GM12878 (cell line): ENCODE measurements around the gene SEC11A. TPM values are rescaled to one million over a fixed set of nuclear protein-coding genes. Genes with fewer than 3 reads are reported as not detected.
"Not testable (repeated sequence)": the region's sequence is repeated elsewhere in the genome, so short reads cannot be mapped to it uniquely, and the experiment has no call there.

Experiments
- ATAC-seq: fragments of 200-7000 bp; cut with Tn5 transposase; 3 replicates; pipeline ENCODE4 v1.9.1; 2020; ENCODE audit warnings: mild to moderate bottlenecking, moderate library complexity
- BruUV-seq: library from RNA; stranded (reverse); fragments of 400-500 nt; replicated peaks from 2 replicates; lab custom pipeline; 2021; lab: Mats Ljungman, UMichigan
- CTCF ChIA-PET: fragments of 300-600 bp; sonication (Branson Sonifier 250); formaldehyde crosslinking; extraction: SDS; loops from one replicate; lab custom pipeline; 2021; ENCODE audit warnings: inconsistent platforms; lab: Yijun Ruan, JAX
- POLR2A ChIA-PET: fragments of 350-600 bp; formaldehyde crosslinking; extraction: SDS; loops from one replicate; lab custom pipeline; 2021; ENCODE audit warnings: inconsistent platforms; lab: Charles Lee
- RAD21 ChIA-PET: fragments of 300-600 bp; sonication (Branson Sonifier 250); formaldehyde crosslinking; loops from one replicate; lab custom pipeline; 2023; ENCODE audit warnings: antibody characterized with exemption; ENCODE audit not compliant: unreplicated experiment; lab: Charles Lee
- SMC1A ChIA-PET: fragments of 300-600 bp; sonication (Branson Sonifier 250); formaldehyde crosslinking; loops from one replicate; lab custom pipeline; 2023; ENCODE audit not compliant: unreplicated experiment, uncharacterized antibody; lab: Charles Lee
- DNase-seq: peaks from one replicate; pipeline ENCODE4 v3.0.0-alpha.2; 2011; ENCODE audit warnings: low read depth, low spot score
- FAIRE-seq: peaks from 3 replicates; lab custom pipeline; 2011; peaks lifted over from hg19 to GRCh38; lab: Jason Lieb, UNC
- H2AFZ ChIP-seq: 2 replicates; pipeline ENCODE4 v1.6.0; 2011; ENCODE audit warnings: low read depth, low read length, control low read depth; ENCODE audit not compliant: control insufficient read depth
- H3K27ac ChIP-seq: 2 replicates; pipeline ENCODE4 v1.5.1; 2011; ENCODE audit warnings: control low read depth; ENCODE audit not compliant: control insufficient read depth, insufficient read depth
- H3K27me3 ChIP-seq, 2 experiments: replicated peaks in 1 of 2; 2 replicates each; pipeline versions ENCODE4 v1.6.0 to v1.6.1; 2011; ENCODE audit warnings: low read length in 1 of 2; ENCODE audit not compliant: control insufficient read depth in 2 of 2, insufficient read depth in 2 of 2
- H3K36me3 ChIP-seq, 2 experiments: 2 replicates each; pipeline ENCODE4 v1.5.1; 2011; ENCODE audit warnings: low read length in 1 of 2; ENCODE audit not compliant: control insufficient read depth in 2 of 2, insufficient read depth in 2 of 2
- H3K4me1 ChIP-seq: 2 replicates; pipeline ENCODE4 v1.6.1; 2011; ENCODE audit warnings: mild to moderate bottlenecking, low read length, moderate library complexity, mixed read lengths; ENCODE audit not compliant: control insufficient read depth, insufficient read depth
- H3K4me2 ChIP-seq: 2 replicates; pipeline ENCODE4 v1.6.0; 2011; ENCODE audit warnings: control low read depth; ENCODE audit not compliant: control insufficient read depth, insufficient read depth
- H3K4me3 ChIP-seq: fragments of 200-600 bp; sonication (generic); 2 replicates; pipeline ENCODE4 v1.5.1; 2016
- H3K79me2 ChIP-seq: 2 replicates; pipeline ENCODE4 v1.6.0; 2011; ENCODE audit warnings: low read length; ENCODE audit not compliant: control insufficient read depth, insufficient read depth
- H3K9ac ChIP-seq: 2 replicates; pipeline ENCODE4 v1.8.0; 2011; ENCODE audit warnings: low read length, control low read depth, mixed read lengths; ENCODE audit not compliant: control insufficient read depth, insufficient read depth
- H3K9me3 ChIP-seq: replicated peaks from 3 replicates; pipeline ENCODE4 v1.5.1; 2011; ENCODE audit warnings: mild to moderate bottlenecking, low read length; ENCODE audit not compliant: control insufficient read depth, insufficient read depth
- H4K20me1 ChIP-seq: 2 replicates; pipeline ENCODE4 v1.6.0; 2011; ENCODE audit not compliant: control insufficient read depth, insufficient read depth
- BMI1 ChIP-seq: fragments of 450-650 bp; IDR thresholded peaks from 2 replicates; pipeline ENCODE4 v1.6.1; 2016; ENCODE audit warnings: mild to moderate bottlenecking, moderate library complexity, borderline replicate concordance
- CREM ChIP-seq: IDR thresholded peaks from 2 replicates; pipeline ENCODE4 v1.6.1; 2014; ENCODE audit warnings: antibody characterized with exemption, low read depth
- EGR1 ChIP-seq, 2 experiments: IDR thresholded peaks; 1 replicate in 1 of 2; 2 replicates in 1 of 2; pipeline ENCODE4 v1.6.1; 2011 to 2012; ENCODE audit warnings: low read depth in 2 of 2, low read length in 2 of 2, borderline replicate concordance in 1 of 2, mild to moderate bottlenecking in 1 of 2, moderate library complexity in 1 of 2
- ETV6 ChIP-seq, 2 experiments: fragments of 450-650 bp in 1 of 2; IDR thresholded peaks in 1 of 2; conservative IDR thresholded peaks in 1 of 2; 2 replicates each; pipeline ENCODE4 v1.6.1; 2014; ENCODE audit warnings: antibody characterized with exemption in 1 of 2, borderline replicate concordance in 1 of 2, low read depth in 1 of 2, mild to moderate bottlenecking in 1 of 2, moderate library complexity in 1 of 2
- KAT2A ChIP-seq: conservative IDR thresholded peaks from 2 replicates; pipeline ENCODE4 v1.6.1; 2011; ENCODE audit warnings: low read depth, low read length; ENCODE audit not compliant: control insufficient read depth
- NRF1 ChIP-seq: conservative IDR thresholded peaks from 2 replicates; pipeline ENCODE4 v1.6.1; 2011; ENCODE audit warnings: mild to moderate bottlenecking, low read depth, low read length, improper control_type of control experiment
- RBBP5 ChIP-seq: fragments of 200-600 bp; sonication (generic); conservative IDR thresholded peaks from 2 replicates; pipeline ENCODE4 v1.6.1; 2016
- RELA ChIP-seq: fragments of 450-650 bp; IDR thresholded peaks from 2 replicates; pipeline ENCODE4 v1.8.0; 2014; ENCODE audit warnings: borderline replicate concordance; ENCODE audit not compliant: partially characterized antibody
- SIN3A ChIP-seq: IDR thresholded peaks from 2 replicates; pipeline ENCODE4 v1.6.1; 2012; ENCODE audit warnings: low read depth, low read length, improper control_type of control experiment
- WGBS: methylation state at CpG from one replicate; pipeline ENCODE4 v1.1.6; 2016; ENCODE audit warnings: low lambda C conversion rate; ENCODE audit not compliant: insufficient replicate concordance, insufficient coverage; ENCODE audit errors: missing lambda C conversion rate; 5-methylcytosine and 5-hydroxymethylcytosine counted together
- in situ Hi-C: fragments of 300-500 bp; cut with MboI; formaldehyde crosslinking; loops from 9 replicates; pipeline ENCODE4 v1.14.3; 2018; ENCODE audit warnings: mixed read lengths
- intact Hi-C: fragments of 100-400 bp; cut with micrococcal nuclease; formaldehyde crosslinking; loops from one replicate; pipeline ENCODE4 v1.14.2; 2022; ENCODE audit not compliant: unreplicated experiment
- polyA plus RNA-seq, 11 experiments: library from polyadenylated mRNA; depleted of rRNA in 4 of 11; unstranded in 6 of 11; stranded (reverse) in 5 of 11; fragments of >200 nt; fragmentation: Nextera tagmentation in 4 of 11; fragmentation: Illumina TruSeq in 1 of 11; extraction: Ambion mirVana in 4 of 11; extraction: Trizol in 1 of 11; gene quantifications; 1 replicate in 1 of 11; 2 replicates in 10 of 11; pipeline versions ENCODE4 v1.2.1 to v1.2.3, GENCODE V29; 2011 to 2016; ENCODE audit warnings: inconsistent platforms in 2 of 11, missing spikeins in 2 of 11, low read depth in 1 of 11
- total RNA-seq, 4 experiments: library from RNA; depleted of rRNA in 3 of 4; stranded (reverse); fragments of >200 nt in 3 of 4; fragmentation: Illumina TruSeq in 1 of 4; extraction: Trizol in 1 of 4; gene quantifications; 2 replicates each; pipeline versions ENCODE4 v1.2.1 to v1.2.3, GENCODE V29; 2013 to 2021

Gene SEC11A
- total and polyA plus RNA-seq, 10 of the 15 experiments (the other 5 are each of a cell fraction or from before 2014, with no cell fraction given): 99.2 to 159 (median 143) TPM

DNA sequence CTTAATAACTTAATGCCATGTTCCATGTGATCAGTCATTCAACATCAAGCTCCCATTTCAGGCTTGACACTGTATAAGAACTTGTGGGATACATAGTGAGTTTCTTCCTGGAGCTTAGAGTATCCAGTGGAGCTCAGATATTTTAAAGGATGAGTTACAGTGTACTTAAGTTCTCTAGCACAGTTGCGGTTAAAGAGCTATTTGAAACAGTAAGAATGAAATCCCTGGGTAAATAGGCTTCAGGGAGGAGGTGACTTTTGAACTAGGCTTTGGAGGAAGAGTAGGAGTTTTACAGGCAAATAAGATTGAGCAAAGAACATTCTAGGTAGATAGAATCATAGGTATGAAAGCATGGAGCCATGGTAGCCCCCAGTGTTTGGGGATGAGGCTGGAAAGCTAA lies 36.3 kb upstream of the SEC11A start:
- POLR2A ChIA-PET: interaction anchor here (0.9 to 1.6 kb wide), 4 partner anchors 17 to 36 kb away, joined by 4 to 9 read pairs (median 6); partner anchors contain the start of gene SEC11A
- CTCF ChIA-PET: interaction anchor here (0.7 to 1.8 kb wide), 10 partner anchors 12 to 164 kb away, joined by 3 to 9 read pairs (median 3); partner anchors contain the start of gene WDR73
- no peak for TF ChIP-seq NRF1
- TF ChIP-seq RBBP5: no peak
- no peak for TF ChIP-seq ETV6 (conservative IDR thresholded peaks at IDR 0.05 in 1 of 2, IDR thresholded peaks at IDR 0.05 in 1 of 2; ENCODE audit: borderline replicate concordance in 1 of 2, low read depth in 1 of 2)
- no peak for TF ChIP-seq KAT2A
- TF ChIP-seq EGR1 (IDR thresholded peaks at IDR 0.05; ENCODE audit: borderline replicate concordance in 1 of 2, low read depth in 2 of 2, low read length in 2 of 2): no peak
- no peak for TF ChIP-seq RELA
- no peak for TF ChIP-seq SIN3A
- no peak for TF ChIP-seq BMI1
- TF ChIP-seq CREM: no peak
- Histone ChIP-seq H3K79me2 (peaks cover 87% of the 10 kb centered on the region), H3K4me2 (peak overlapping the region; percentile 71), H2AFZ (no peak overlapping the region), H3K4me1 (peaks cover 14% of the 10 kb centered on the region), H3K36me3 (peaks cover 0 to 4% of the 10 kb centered on the region in 2 experiments; a peak in 1 of 4 replicates), H4K20me1 (no peaks in the 10 kb centered on the region; the same call in 1 of the 2 replicates), H3K9me3 (no peaks in the 10 kb centered on the region), H3K4me3 (peak overlapping the region; percentile 4; the same call in 1 of the 2 replicates), H3K27ac (peak overlapping the region; percentile 5; the same call in 1 of the 2 replicates), H3K9ac (no peak overlapping the region), H3K27me3 (no peaks in the 10 kb centered on the region)
- FAIRE-seq (no peak), DNase-seq (no peak), ATAC-seq (no peak)
- RAD21 ChIA-PET: interaction anchor here (0.5 to 4.4 kb wide), 8 partner anchors 16 to 1683 kb away, joined by 3 to 31 read pairs (median 3); partner anchors contain the start of genes SEC11A and WDR73
- in situ Hi-C loops: no loop called here
- intact Hi-C loops: loop anchor here (5.0 kb wide), 1 partner anchor 150 kb away; the partner anchor contains the start of gene ZSCAN2
- WGBS: 95% methylated on average over 1 of the region's 1 CpG
- SMC1A ChIA-PET: interaction anchor here (0.7 to 3.3 kb wide), 12 partner anchors 12 to 70 kb away, joined by 3 to 14 read pairs (median 3); no protein-coding TSS in a partner anchor
- BruUV-seq: TSS peak; percentile 17

DNA sequence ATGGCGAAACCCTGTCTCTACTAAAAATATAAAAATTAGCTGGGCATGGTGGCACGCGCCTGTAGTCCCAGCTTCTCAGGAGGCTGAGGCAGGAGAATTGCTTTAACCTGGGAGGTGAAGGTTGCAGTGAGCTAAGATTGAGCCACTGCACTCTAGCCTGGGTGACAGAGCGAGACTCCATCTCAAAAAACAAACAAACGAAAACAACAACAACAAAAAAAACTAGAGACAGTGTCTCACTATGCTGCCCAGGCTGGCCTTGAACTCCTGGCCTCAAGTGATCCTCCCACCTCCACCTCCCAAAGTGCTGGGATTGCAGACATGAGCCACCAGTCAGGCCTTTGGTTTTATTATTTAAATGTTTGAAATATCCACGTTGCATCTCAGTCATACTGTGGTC lies 35.8 kb upstream of the SEC11A start:
- H3K36me3 ChIP-seq, H3K9ac ChIP-seq, BruUV-seq, in situ Hi-C loops, DNase-seq, H2AFZ ChIP-seq, H3K9me3 ChIP-seq, ATAC-seq, H3K27ac ChIP-seq, H4K20me1 ChIP-seq, FAIRE-seq, H3K27me3 ChIP-seq: not testable (repeated sequence)
- Histone ChIP-seq H3K79me2 (peaks cover 83% of the 10 kb centered on the region), H3K4me3 (peak overlapping the region; percentile 4; the same call in 1 of the 2 replicates), H3K4me1 (peaks cover 15% of the 10 kb centered on the region), H3K4me2 (peak overlapping the region; percentile 71; the same call in 1 of the 2 replicates)
- ChIA-PET RAD21 (interaction anchor here (0.6 to 4.4 kb wide), 8 partner anchors 16 to 152 kb away, joined by 3 to 31 read pairs (median 3); partner anchors contain the start of genes SEC11A and WDR73), POLR2A (interaction anchor here (0.6 to 1.6 kb wide), 3 partner anchors 17 to 36 kb away, joined by 3 to 9 read pairs (median 7); partner anchors contain the start of gene SEC11A), CTCF (interaction anchor here (0.7 to 1.8 kb wide), 11 partner anchors 11 to 187 kb away, joined by 3 to 9 read pairs (median 3); partner anchors contain the start of gene WDR73), SMC1A (interaction anchor here (0.8 to 3.3 kb wide), 9 partner anchors 17 to 53 kb away, joined by 3 to 14 read pairs (median 3); no protein-coding TSS in a partner anchor)
- intact Hi-C loops: loop anchor here (5.0 kb wide), 1 partner anchor 149 kb away; the partner anchor contains the start of gene ZSCAN2
- 80% methylated on average over 6 of the region's 6 CpGs for WGBS
